HG03039 (cell line): ENCODE results near the gene PCBP3.

ENCODE experiments used
- ATAC-seq: cut with Tn5 transposase; IDR thresholded peaks from one replicate; pipeline ENCODE4 v1.9.1; 2021; ENCODE audit warnings: mild to moderate bottlenecking, moderate library complexity; ENCODE audit not compliant: unreplicated experiment

The PCBP3 gene

GRCh38 chr21:45856442-45856841, 212.9 kb downstream of the PCBP3 start:
- no peak for ATAC-seq

DNA sequence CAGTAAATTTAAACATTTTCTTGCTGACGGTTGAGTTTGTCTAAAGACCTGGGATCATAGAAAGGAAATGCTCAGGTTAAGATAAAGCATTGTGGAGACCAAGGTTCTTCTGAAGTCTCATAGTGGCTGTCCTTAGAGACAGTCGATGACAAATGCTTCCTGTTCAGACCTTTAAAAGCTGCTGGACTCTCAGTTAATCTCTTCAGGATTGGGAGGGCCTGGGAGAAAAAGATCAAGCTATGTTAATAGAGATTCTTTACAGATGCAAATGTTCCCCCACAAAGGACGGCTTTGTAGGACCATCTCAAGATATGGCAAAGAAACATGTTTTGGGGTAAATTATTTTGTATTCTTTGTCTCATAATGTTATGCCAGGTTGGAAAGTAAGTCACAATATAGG, 213.4 kb downstream of the PCBP3 start:
- no peak for ATAC-seq

DNA sequence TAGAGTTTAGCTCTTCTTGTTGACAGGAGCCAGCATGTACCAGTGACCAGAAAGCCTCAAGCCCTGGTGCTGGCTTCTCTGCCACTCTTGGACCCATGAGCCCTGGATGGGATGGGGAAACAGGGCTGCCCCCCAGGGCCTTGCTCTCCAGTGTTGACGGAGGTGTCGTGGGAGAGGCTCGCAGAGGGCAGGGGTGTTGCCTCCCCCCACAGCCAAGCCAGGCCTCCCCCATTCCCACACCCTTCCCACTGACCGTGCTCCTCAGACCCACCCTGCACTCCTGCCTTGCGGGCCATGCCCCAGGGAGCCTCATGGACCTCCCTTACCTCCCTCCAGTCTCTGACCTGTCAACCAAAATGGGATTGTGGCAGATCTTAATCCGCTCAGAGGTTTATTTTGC, 214.2 kb downstream of the PCBP3 start:
- ATAC-seq: no peak

GRCh38 chr21:45858180-45858579, 214.7 kb downstream of the PCBP3 start:
- ATAC-seq: no peak

DNA sequence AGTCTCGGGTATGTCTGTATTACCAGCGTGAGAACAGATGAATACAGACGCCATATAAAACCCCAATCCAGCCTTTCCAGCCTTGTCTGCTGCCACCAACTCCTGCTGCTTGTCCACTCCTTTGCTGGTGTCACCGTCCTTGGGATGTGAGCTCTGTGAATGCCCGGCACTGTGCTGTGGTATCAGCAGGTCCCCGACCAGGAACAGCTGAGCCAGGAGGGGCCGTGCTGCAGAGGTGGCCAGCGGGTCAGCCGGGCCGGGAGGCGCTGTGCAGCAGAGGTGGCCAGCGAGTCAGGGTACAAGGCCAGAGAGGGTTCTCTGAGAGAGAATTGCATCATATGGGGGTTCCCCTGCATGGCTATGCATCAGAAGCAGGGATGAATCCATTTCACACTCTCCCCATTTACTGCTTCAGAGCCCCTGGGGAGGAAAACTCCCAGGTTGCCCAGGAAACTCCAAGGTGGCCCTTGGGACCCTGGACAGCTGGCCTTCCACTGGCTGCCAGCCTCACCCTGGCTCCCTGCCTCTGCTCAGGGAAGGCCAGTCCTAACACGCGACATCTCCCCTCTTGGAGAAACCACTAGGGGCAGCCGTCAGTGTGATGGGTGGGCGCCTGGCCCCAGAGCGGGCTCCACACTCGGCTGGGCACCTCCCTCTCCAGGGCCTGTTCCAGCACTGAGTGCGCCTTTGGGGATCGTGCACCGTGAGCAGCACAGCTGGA, 215.7 kb downstream of the PCBP3 start:
- ATAC-seq: no peak

- no peak for ATAC-seq
Measured at GRCh38 chr21:45859762-45860357, 216.3 kb downstream of the PCBP3 start.

- no peak for ATAC-seq
Measured at GRCh38 chr21:45860493-45861155, 217.1 kb downstream of the PCBP3 start.

GRCh38 chr21:45861156-45861870, 217.8 kb downstream of the PCBP3 start:
- ATAC-seq: no peak

DNA sequence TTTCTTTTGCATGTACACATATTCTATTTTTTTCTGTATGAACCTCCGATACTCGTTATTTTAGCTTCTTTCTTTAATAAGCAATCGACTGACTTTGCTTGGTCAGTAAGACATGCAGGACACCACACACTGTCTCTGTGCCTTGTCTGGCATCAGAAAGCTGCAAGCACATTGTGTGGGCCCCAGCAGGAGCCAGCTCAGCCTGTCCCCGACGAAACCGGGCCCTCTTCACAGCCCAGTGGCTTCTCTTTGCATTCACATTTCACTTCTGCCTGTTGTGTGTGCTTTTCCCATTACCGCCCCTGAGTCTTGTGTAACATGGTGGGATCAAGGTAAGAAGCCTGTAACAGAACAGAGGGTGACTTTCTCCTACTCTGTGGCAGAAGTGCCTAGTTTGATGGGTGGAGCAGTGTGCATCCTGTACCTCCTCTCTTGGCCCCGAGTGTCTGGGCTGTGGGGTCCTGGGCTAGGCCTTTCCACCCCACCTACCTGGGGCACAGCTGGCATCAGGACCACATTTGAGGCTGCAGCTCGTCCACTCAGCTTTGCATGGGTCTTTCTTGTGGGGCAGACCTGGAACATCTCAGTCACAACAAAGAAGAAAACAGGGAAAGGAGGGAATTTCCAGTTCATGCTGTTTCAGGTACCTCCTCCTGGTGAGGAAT, 219.2 kb downstream of the PCBP3 start:
- no peak for ATAC-seq

DNA sequence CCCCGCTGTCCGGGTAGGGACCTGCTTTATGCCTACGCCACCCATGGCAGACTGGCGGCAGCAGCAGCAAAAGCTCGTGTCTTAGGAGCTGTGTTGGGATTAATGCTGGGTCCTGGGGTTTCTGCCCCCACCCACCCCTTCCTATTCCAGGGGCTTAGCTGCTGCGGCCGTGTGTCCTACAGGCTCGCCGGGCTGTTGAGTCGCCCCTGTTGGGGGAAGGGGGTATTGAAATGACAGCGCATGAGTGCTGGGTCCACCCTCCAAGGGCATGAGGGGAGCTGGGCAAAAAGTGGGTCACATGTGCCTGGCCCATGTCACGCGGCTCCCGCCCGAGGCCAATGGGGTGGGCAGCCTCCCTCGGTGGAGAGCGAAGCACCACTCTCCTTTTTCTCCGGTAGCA, 219.7 kb downstream of the PCBP3 start:
- ATAC-seq: no peak

- ATAC-seq: no peak
Measured at GRCh38 chr21:45863751-45864150, 220.2 kb downstream of the PCBP3 start.

- no peak for ATAC-seq
Measured at GRCh38 chr21:45864436-45864835, 220.9 kb downstream of the PCBP3 start.

GRCh38 chr21:45865106-45865835, 221.7 kb downstream of the PCBP3 start:
- no peak for ATAC-seq

DNA sequence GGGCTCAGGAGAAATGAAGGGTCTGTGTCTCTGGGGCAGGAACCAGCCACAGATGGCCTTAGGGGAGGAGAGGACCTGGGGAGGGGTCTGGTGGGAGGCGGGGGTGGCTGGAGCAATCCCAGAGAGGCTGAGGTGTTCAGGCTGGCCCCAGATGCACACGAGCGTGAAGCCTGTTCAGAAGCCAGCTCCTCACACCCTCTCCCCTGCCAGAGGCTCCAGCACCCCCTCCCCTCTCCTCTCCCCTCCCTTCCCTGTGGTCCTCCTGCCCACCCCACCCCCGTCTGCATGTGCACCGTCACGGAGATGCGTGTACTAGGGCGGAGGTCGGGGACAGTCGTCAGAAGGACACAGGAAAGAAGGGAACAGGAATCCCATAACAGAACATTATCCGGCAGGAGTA, 223.0 kb downstream of the PCBP3 start:
- no peak for ATAC-seq

- no peak for ATAC-seq
Measured at GRCh38 chr21:45867041-45867666, 223.6 kb downstream of the PCBP3 start.

GRCh38 chr21:45867671-45868081, 224.2 kb downstream of the PCBP3 start:
- no peak for ATAC-seq

- ATAC-seq: no peak
Measured at GRCh38 chr21:45868086-45868485, 224.6 kb downstream of the PCBP3 start.

- ATAC-seq: no peak
Measured at GRCh38 chr21:45868488-45868887, 225.0 kb downstream of the PCBP3 start.

DNA sequence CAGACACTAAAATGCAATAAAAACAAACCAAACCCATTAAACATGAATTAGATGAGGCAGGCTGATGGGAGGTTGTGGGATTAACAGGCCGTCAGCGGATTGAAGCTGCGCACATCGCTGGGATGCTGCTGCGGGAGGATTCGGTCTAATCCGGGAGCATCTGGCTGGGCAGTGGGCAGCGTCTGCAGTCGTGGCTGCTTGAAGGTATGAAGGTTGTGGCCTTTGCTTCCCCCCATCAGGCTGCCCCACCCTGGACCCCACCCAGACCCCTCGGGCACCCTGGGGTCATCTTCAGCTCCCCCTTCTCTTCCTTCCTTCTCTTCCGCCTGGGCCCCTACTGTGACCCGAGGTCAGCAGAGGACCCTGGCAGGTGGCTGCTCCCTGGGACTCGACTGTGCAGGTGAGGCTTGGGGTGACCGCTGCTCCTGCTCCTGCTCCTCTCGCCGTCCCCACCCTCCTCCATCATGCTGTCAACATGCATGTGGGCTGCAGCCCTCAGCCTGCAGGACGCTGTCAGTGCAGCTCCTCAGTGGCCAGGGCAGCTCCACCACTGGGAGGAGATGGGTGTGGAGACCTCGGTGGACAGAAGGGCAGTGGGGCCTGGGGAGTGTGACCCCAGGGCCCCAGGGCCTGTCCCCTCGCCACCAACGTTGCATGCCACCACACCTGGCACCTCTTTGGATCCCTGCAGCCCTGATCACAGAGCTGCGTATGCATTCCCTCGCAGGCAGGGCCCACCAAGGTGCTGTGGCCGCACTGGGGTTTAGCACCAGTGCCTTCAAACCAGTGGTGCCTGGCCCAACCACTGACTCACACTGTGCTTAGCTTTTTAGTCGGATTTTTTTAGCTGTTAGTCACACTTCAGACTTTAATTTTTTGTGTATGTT, 225.8 kb downstream of the PCBP3 start:
- no peak for ATAC-seq
